Stimulated activated memory B cell treated with anti-CD40 and anti-IgM and Interleukin-4, amounts not matched to agents 10 μg/mL and 1 μg/mL and 100 μg/mL, for 72 hours (primary cell): ENCODE data around the gene NGLY1.
A peak's percentile ranks its signal among the peaks of the same experiment; 100 is the strongest.

Experiments used
- ATAC-seq: fragments of 150-1000 bp; cut with Tn5 transposase; 2 replicates; pipeline ENCODE4 v1.10.0; 2021
- H3K27ac Mint-ChIP-seq: one replicate; pipeline ENCODE4 v1.8.0; 2022; ENCODE audit warnings: mild to moderate bottlenecking, mixed read lengths
- H3K27me3 Mint-ChIP-seq: one replicate; pipeline ENCODE4 v1.8.0; 2022; ENCODE audit warnings: mixed read lengths
- H3K36me3 Mint-ChIP-seq: one replicate; pipeline ENCODE4 v1.8.0; 2022; ENCODE audit warnings: mixed read lengths
- H3K4me1 Mint-ChIP-seq: one replicate; pipeline ENCODE4 v1.8.0; 2022; ENCODE audit warnings: mixed read lengths
- H3K4me3 Mint-ChIP-seq: one replicate; pipeline ENCODE4 v1.8.0; 2022; ENCODE audit warnings: mild to moderate bottlenecking, moderate library complexity, mixed read lengths
- H3K9me3 Mint-ChIP-seq: one replicate; pipeline ENCODE4 v1.8.0; 2022; ENCODE audit warnings: mixed read lengths

NGLY1 gene

DNA sequence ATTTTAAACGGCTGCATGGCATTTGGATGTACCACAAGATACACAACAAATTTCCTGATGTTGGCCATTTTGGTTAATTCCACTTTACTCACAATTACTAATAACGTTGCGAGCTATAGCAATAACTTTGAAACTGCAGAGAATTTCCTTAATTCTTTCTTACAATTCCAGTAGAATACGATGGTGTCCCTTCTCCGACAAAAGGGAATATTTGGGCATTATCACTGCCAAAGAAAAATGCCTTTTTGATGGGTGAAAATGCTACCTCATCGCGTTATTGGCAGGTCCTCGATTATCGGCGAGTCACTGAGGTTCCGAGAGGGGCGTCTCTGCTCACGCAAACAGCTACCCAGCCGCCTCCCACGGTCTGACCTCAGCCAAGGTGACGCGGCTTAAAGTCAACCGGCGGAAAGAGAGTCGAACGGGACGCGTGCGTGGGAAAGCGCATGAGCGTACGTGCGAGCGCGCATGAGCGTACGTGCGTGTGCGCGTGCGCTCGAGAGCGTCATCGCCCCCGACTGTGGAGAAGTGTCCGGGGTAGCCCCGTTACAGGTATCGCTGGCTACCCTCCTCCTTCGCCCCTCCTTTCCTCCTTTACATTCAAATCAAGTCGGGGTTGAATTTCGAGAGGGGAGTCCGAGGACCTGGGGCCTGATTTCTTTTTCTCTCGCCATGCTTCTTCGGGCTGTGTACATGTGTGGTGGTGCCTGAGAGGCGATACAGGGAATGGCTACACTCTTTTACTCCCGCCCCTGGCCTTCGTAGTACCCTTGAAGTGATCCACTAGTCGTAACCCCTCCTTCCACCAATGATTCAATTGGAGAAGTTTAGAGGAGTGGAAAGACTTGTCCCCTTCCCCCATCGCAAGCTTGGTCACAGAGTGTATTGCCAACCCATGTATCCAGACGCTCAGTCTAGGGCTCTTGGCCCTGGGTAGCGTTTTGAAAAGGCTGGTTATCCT is 6.6 kb upstream of the NGLY1 start, which contains the start of gene OXSM:
Gene OXSM (plus strand): TSS at position 495 of the 961 bp plus-strand sequence. CDS start 931 bp downstream, outside the sequence.
- H3K36me3 Mint-ChIP-seq: peaks cover 5% of the 10 kb centered on the region
- H3K4me3 Mint-ChIP-seq: peak within 1 kb of the TSS; percentile 85
- ATAC-seq: peak; percentile 98
- H3K27me3 Mint-ChIP-seq: no peaks in the 10 kb centered on the region
- no peaks in the 10 kb centered on the region for H3K9me3 Mint-ChIP-seq
- peaks cover 25% of the 10 kb centered on the region for H3K4me1 Mint-ChIP-seq
- peak within 1 kb of the TSS; percentile 94 for H3K27ac Mint-ChIP-seq

DNA sequence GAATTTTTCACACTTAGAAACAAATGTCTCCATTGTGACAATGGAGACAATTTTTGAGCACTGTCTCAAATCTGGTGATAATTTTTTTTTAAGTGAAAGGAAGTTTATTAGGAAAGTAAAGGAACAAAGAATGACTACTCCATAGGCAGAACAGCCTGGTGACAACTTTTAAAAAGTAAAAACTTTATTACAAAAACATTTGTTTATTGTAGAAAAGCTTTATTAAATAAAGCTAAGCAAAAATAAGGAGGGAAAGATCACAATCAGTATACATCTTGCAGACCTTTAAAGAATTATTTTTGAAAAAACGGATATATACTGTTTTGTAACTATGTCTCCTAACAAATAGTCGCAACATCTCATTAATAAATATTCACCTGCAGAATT is 6.0 kb upstream of the NGLY1 start:
- H3K4me3 Mint-ChIP-seq: peak overlapping the region; percentile 85
- no peaks in the 10 kb centered on the region for H3K36me3 Mint-ChIP-seq
- peaks cover 30% of the 10 kb centered on the region for H3K4me1 Mint-ChIP-seq
- peak overlapping the region; percentile 94 for H3K27ac Mint-ChIP-seq
- no peaks in the 10 kb centered on the region for H3K9me3 Mint-ChIP-seq
- H3K27me3 Mint-ChIP-seq: no peaks in the 10 kb centered on the region
- ATAC-seq: no peak

DNA sequence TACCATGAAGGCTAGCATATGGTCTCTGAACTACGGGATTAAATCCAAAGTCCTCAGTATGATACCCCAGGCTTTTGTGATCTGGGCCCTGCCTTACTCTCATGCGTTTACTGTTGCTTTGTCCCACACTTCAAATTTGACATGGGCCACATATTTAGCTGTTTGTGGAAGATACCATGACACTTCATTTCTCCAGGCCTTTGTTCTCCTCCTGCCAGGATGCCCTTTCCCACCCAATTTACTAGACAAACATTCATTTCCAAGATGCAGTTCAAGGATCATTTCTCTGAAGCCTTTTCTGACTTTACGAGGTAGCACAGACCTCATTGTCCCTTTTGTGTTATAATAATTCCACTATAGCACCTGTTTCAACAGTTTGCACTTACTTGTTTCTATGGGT is 4.4 kb upstream of the NGLY1 start:
- Mint-ChIP-seq H3K36me3 (no peaks in the 10 kb centered on the region), H3K27me3 (no peaks in the 10 kb centered on the region), H3K27ac (no peak overlapping the region), H3K4me1 (peaks cover 29% of the 10 kb centered on the region), H3K9me3 (no peaks in the 10 kb centered on the region), H3K4me3 (no peak overlapping the region)
- no peak for ATAC-seq

DNA sequence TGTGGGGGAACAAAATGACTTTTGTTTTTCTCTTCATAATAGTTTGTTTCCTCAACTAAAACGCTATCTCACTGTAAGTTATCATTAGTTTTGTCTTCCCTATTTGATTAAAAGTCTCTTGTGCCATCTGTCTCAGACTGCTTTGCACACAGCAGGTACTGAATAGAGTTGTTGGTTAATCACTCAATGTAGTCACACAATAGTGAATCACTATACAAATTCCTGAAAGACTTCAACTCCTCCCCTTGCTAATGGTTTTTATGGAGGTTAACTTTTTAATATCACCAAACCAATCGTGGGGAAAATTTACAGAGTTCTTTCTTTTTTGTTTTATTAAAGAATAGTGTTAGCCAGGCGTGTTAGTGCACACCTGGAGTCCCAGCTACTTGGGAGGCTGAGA is 2.6 kb upstream of the NGLY1 start:
- peaks cover 33% of the 10 kb centered on the region for H3K4me1 Mint-ChIP-seq

DNA sequence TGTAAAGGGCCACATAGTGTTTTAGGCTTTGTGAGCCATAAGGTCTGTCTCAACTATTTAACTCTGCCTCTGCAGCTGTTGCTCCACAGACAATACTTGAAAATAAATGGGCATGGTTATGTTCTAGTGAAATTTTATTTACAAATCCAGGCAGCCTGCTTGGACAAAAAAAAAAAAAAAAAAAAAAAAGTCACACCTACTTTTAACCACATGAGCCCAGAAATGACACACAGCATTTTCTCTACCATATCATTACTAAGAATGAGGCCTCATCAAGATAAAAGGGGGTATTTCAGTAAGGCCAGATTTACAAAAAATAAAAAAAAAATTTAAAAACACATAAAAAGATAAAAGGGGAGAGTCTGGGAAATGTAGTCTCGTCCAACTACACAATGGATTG is 1.7 kb upstream of the NGLY1 start:
- H3K4me1 Mint-ChIP-seq: peaks cover 40% of the 10 kb centered on the region
- ATAC-seq: no peak
- no peak overlapping the region for H3K27ac Mint-ChIP-seq
- no peaks in the 10 kb centered on the region for H3K9me3 Mint-ChIP-seq
- H3K36me3 Mint-ChIP-seq: no peaks in the 10 kb centered on the region
- no peaks in the 10 kb centered on the region for H3K27me3 Mint-ChIP-seq
- H3K4me3 Mint-ChIP-seq: no peak overlapping the region

More for the DNA sequence above, 2.6 kb upstream of the NGLY1 start:
- no peak overlapping the region for H3K27ac Mint-ChIP-seq
- ATAC-seq: no peak
- H3K36me3 Mint-ChIP-seq: no peaks in the 10 kb centered on the region
- no peak overlapping the region for H3K4me3 Mint-ChIP-seq
- no peaks in the 10 kb centered on the region for H3K9me3 Mint-ChIP-seq
- no peaks in the 10 kb centered on the region for H3K27me3 Mint-ChIP-seq

DNA sequence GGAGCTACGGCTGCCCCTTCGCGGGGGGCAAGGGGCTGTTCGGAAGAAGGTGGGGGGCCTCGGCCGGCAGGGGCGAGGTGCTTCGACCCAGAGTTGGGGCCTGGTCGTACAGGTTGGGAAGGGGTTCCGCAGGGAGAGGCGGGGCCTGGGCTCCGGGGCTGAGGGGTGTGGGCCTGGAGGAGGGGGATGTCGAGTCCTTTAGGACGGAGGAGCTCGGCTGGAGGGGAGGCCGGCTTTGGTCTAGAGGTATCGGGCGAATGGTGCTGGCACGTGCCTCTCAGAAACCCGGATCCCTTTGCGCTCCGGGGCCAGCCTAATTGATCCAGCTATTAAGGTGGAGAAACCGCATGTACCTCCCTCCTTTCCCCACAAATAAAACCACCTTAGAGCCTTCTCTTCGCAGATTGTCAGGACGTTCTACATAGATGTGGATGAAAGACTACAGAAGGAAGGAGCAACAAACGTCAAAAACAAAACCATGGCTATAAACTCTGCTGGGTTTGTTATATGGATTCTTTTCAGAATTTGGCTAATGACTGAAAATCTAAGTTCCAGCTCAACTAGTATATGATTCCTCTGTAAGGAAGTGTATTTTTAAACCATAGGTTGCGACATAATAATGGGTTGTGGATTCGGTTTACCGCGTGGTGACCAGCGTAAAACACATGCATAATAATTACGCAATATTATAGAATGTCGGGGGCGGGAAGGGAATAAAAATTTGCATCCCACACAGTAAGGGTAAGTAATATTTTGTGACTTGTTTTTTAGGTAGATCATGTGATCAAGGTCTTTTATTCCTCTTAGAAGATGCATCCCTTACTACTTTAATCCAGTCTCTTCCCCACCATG is 644 bp upstream of the NGLY1 start:
- peak; percentile 59 for ATAC-seq
- Mint-ChIP-seq H3K9me3 (no peaks in the 10 kb centered on the region), H3K4me1 (peaks cover 38% of the 10 kb centered on the region), H3K36me3 (no peaks in the 10 kb centered on the region), H3K27me3 (no peaks in the 10 kb centered on the region), H3K4me3 (peak overlapping the region; percentile 84), H3K27ac (peak overlapping the region; percentile 94)

DNA sequence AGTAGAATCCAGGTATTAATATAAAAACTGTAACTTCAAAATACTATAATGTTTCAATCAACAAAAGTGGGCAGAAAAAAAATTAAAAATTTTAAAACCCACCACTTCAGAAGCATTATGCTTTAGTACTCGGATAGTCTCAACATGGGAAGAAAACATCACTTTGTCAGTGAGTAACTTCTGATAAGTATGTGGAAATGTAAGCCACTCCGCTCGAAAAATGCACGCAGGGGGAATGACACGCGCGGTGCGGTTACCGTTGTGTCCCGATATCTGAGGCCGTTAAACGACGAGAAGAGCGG is 656 bp downstream of the NGLY1 start:
- Mint-ChIP-seq H3K27me3 (no peaks in the 10 kb centered on the region), H3K4me1 (peaks cover 36% of the 10 kb centered on the region), H3K9me3 (no peaks in the 10 kb centered on the region), H3K36me3 (peaks cover 8% of the 10 kb centered on the region), H3K4me3 (peak overlapping the region; percentile 83), H3K27ac (peak overlapping the region; percentile 94)
- ATAC-seq: no peak

DNA sequence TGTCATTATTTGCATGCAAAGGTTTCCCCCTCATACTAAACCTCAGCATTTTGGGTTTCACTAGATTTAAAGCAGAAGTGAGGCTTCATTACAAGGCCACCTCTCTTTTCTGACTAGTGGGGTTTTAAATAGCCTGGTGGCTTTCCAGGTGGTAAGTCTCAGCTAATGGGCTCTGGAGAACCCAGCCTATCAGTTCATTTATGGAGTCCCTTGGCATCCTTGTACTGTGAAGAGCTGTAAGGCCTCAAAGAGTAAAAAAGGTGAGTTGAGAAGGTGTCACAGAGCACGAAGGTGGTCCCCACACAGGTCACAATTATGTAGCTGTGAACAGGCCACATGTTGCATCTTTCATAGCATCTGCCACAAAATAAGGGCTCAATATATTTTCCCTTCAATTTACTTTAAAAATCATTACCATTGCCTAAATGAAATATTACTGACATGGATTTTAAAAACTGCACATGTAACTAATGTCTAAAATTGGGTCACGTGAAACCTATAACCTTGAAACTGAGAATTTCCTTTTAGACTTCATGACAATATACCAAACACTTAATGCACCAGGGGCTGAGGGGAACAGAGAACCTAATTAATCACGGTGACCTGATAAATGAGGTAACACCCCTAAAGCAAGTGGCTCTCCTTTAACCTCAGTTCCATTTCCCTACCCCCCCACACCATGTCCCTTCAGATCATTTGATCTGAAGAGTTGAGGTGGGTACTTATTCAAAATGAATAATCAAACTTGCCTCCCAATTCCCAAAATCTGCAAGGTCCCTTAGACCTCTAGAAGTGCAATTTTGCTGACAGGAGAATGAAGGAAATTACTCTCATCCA is 1.3 kb downstream of the NGLY1 start:
- Mint-ChIP-seq H3K27ac (peak overlapping the region; percentile 94), H3K4me1 (peaks cover 39% of the 10 kb centered on the region), H3K4me3 (peak overlapping the region; percentile 83), H3K27me3 (no peaks in the 10 kb centered on the region), H3K36me3 (peaks cover 14% of the 10 kb centered on the region), H3K9me3 (no peaks in the 10 kb centered on the region)
- ATAC-seq: peak; percentile 80

DNA sequence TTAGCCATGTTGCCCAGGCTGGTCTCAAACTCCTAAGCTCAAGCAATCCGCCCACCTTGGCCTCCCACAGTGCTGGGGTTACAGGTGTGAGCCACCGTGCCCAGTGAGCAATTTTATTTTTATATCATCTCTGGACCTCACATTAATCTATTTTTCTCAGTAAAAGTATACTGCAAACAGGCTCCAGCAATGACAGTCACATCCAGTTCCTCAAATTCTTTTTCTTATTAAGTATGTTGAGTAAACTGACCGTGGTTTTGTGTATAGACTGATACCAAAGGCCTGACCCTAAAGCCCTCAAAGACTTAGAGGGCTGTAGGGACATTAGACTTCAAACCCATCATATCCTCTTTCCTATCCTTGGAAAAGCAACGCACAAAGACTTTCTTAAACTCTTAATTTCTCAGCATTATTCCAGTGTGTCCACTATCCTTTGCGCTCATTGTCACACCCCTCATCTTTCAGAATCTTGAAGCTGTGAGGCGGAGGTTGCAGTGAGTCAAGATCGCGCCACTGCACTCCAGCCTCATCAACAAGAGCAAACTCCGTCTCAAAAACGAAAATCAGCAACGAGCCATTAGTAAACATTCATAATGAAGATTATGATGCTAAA is 2.0 kb downstream of the NGLY1 start:
- H3K4me1 Mint-ChIP-seq: peaks cover 46% of the 10 kb centered on the region
- H3K36me3 Mint-ChIP-seq: peaks cover 21% of the 10 kb centered on the region
- H3K27ac Mint-ChIP-seq: peak overlapping the region; percentile 94
- H3K27me3 Mint-ChIP-seq: no peaks in the 10 kb centered on the region
- no peak for ATAC-seq
- H3K9me3 Mint-ChIP-seq: no peaks in the 10 kb centered on the region
- H3K4me3 Mint-ChIP-seq: peak overlapping the region; percentile 83

DNA sequence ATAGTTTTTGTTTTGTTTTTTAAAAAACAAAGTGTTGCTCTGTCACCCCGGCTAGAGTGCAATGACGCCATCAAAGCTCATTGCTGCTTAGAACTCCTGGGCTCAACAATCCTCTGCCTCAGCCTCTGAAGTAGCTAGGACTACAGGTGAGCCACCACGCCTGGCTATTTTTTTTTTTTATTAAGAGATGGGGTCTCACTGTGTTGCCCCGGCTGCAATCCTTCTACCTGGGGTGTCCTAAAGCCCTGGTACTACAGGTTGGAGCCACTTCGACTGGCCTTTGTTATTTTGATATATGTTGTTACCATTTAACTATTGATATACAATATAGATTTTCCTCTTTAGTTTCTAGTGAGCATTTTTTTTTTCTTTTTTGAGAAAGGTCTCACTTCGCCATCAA is 2.6 kb downstream of the NGLY1 start:
- no peaks in the 10 kb centered on the region for H3K27me3 Mint-ChIP-seq
- no peak for ATAC-seq
- H3K27ac Mint-ChIP-seq: peak overlapping the region; percentile 94
- peaks cover 46% of the 10 kb centered on the region for H3K4me1 Mint-ChIP-seq
- peak overlapping the region; percentile 83 for H3K4me3 Mint-ChIP-seq
- H3K9me3 Mint-ChIP-seq: no peaks in the 10 kb centered on the region
- H3K36me3 Mint-ChIP-seq: peaks cover 26% of the 10 kb centered on the region

DNA sequence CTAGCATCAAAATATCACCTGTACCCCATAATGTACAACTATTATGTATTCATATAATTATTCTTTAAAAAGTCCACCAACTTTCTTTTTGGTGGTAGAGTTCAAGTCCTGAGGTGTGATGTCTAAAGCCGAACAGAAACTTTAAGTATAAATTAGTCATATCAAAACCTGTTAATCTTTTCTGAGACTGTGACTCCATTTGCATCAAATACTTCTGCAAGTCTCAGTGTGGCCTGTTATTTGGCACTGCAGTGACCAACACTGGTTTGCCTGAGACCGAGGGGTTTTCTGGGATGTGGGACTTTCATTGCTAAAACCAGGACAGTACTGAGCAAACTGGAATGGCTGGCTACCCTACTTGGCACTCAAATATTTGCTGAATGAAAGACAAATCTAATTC is 7.3 kb downstream of the NGLY1 start:
- no peaks in the 10 kb centered on the region for H3K27me3 Mint-ChIP-seq
- ATAC-seq: no peak
- no peak overlapping the region for H3K4me3 Mint-ChIP-seq
- peaks cover 52% of the 10 kb centered on the region for H3K4me1 Mint-ChIP-seq
- peaks cover 8% of the 10 kb centered on the region for H3K9me3 Mint-ChIP-seq
- peaks cover 73% of the 10 kb centered on the region for H3K36me3 Mint-ChIP-seq
- no peak overlapping the region for H3K27ac Mint-ChIP-seq

DNA sequence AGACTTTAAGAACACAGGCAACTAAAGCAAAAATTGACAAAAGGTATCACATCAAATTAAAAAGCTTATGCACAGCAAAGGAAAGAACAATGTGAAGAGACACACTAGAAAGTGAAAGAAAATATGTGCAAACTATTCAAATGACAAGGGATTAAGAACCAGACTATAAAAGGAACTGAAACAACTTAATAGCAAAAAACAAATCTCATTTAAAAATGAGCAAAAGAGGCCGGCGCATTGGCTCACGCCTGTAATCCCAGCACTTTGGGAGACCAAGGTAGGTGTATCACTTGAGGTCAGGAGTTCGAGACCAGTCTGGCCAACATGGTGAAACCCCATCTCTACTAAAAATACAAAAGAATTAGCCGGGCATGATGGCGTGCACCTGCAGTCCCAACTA is 14.4 kb downstream of the NGLY1 start:
- peak; percentile 91 for ATAC-seq
- Mint-ChIP-seq H3K27me3 (no peaks in the 10 kb centered on the region), H3K27ac (peak overlapping the region; percentile 80), H3K4me1 (peaks cover 44% of the 10 kb centered on the region), H3K9me3 (peaks cover 10% of the 10 kb centered on the region), H3K4me3 (peak overlapping the region; percentile 79), H3K36me3 (peaks cover 41% of the 10 kb centered on the region)

DNA sequence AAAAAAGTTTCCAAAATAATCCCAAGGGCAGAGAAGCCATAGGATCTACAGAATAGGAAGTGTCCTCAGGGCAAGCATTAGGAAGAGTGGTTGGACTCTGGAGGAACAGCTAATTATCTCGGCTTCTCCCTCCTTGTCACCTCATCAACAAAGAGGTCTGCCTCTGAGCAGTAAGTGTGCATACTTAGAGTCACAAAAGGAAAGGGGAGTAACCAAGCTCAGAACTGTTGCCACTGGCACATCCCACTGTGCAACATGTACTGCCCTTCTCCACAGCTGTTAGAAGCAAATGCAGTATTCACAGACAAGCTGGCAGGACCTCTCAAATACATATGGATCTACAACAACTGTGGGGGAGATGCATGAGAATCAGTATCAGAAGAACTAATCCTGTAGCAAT is 31.5 kb downstream of the NGLY1 start:
- no peak for ATAC-seq
- Mint-ChIP-seq H3K36me3 (peaks cover 79% of the 10 kb centered on the region), H3K4me3 (no peak overlapping the region)

DNA sequence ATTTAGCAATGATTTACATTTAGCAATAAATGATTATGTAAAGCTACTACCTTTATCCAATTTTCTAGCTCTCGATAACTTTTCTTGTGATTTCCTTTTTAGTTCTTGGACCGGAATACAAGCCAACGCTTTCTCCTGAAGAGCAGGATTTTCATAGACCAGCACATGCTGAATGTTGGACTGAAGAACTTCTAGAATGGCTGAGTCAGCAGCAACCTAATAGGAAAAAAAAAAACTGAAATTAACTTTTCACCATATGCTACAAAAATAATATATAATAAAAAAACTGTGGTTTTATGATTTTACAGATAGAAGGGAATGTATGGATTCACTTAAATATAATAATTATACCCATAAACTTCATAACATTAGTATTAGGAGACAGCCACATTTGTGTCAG is 32.2 kb downstream of the NGLY1 start:
- Mint-ChIP-seq H3K27ac (no peak overlapping the region), H3K4me1 (peaks cover 11% of the 10 kb centered on the region), H3K4me3 (no peak overlapping the region), H3K36me3 (peaks cover 78% of the 10 kb centered on the region), H3K9me3 (no peaks in the 10 kb centered on the region), H3K27me3 (no peaks in the 10 kb centered on the region)
- ATAC-seq: no peak

More for the DNA sequence above, 31.5 kb downstream of the NGLY1 start:
- H3K27me3 Mint-ChIP-seq: no peaks in the 10 kb centered on the region
- no peaks in the 10 kb centered on the region for H3K9me3 Mint-ChIP-seq
- H3K4me1 Mint-ChIP-seq: peaks cover 18% of the 10 kb centered on the region
- H3K27ac Mint-ChIP-seq: no peak overlapping the region
